ENCODE data around the gene ARPC4. TPM values are rescaled to one million over a fixed set of nuclear protein-coding genes. Genes with fewer than 3 reads are reported as not detected.
A peak's percentile ranks its signal among the peaks of the same experiment; 100 is the strongest.

Gene ARPC4
- total RNA-seq, 6 experiments from 2014 or later = 42.0 to 80.3 (median 57.3) TPM

DNA sequence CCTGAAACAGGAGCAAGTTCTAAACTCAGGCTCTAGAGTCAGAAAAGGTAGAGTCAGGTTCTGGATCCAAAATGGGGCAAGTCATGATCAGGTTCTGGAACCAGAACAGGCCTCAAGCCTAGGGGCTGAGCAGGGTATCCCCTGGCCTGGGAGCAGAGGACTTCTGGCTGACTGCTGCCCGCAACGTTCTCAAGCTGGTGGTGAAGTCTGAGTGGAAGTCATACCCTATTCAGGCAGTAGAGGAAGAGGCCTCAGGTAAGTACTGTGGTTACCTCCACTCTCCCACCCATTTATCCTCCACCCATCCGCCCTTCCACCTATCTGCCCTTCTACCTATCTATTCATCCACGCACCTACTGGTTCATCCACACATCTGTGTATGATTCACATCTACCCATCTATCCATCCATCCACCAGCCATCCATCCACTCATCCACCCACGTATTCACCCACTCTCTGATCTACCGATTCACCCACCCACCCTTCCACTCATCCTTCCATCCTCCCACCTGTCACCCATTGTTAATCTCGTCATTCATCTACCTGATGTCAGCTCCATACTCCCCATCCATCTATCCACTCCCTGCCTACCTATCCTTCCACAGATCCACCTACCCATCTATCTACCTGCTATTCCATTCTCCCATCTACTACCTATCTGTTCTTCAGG lies 25.9 kb downstream of the ARPC4 start:
- H3K4me1 ChIP-seq = no peaks in the 10 kb centered on the region
- ATAC-seq (no peak), DNase-seq (no peak)
- intact Hi-C loops (cut with DNase I) = no loop called here
- no peak overlapping the region for H3K27ac ChIP-seq
- H3K27me3 ChIP-seq = no peaks in the 10 kb centered on the region
- H3K36me3 ChIP-seq = no peaks in the 10 kb centered on the region
- H3K4me3 ChIP-seq = no peak overlapping the region
- WGBS (ENCODE audit: insufficient coverage, low coverage, low lambda C conversion rate, missing lambda C conversion rate) = 93% methylated on average over 4 of the region's 7 CpGs
- no peaks in the 10 kb centered on the region for H3K9me3 ChIP-seq
- TF ChIP-seq POLR2A (IDR thresholded peaks at IDR 0.05) = no peak
- TF ChIP-seq, protein P1, sequence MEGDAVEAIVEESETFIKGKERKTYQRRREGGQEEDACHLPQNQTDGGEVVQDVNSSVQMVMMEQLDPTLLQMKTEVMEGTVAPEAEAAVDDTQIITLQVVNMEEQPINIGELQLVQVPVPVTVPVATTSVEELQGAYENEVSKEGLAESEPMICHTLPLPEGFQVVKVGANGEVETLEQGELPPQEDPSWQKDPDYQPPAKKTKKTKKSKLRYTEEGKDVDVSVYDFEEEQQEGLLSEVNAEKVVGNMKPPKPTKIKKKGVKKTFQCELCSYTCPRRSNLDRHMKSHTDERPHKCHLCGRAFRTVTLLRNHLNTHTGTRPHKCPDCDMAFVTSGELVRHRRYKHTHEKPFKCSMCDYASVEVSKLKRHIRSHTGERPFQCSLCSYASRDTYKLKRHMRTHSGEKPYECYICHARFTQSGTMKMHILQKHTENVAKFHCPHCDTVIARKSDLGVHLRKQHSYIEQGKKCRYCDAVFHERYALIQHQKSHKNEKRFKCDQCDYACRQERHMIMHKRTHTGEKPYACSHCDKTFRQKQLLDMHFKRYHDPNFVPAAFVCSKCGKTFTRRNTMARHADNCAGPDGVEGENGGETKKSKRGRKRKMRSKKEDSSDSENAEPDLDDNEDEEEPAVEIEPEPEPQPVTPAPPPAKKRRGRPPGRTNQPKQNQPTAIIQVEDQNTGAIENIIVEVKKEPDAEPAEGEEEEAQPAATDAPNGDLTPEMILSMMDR (IDR thresholded peaks at IDR 0.05) = no peak

DNA sequence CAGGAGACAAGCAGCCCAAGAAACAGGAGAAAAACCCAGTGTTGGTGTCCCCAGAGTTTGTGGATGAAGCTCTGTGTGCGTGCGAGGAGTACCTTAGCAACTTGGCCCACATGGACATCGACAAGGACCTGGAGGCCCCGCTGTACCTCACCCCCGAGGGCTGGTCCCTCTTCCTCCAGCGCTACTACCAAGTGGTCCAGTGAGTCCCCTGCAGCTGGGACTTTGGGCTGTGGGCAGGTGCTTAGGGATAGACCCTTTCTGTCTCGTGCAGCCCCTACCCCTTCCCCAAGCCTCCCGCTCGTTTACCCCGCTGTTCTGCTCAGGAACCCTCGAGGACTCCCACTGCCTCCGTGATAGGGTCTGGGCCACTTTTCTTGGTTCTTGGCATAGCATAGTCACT lies 27.7 kb downstream of the ARPC4 start:
- Histone ChIP-seq H3K4me3 (no peak overlapping the region), H3K27me3 (no peaks in the 10 kb centered on the region), H3K4me1 (no peaks in the 10 kb centered on the region), H3K9me3 (no peaks in the 10 kb centered on the region), H3K36me3 (no peaks in the 10 kb centered on the region), H3K27ac (no peak overlapping the region)
- no peak for ATAC-seq
- no peak for DNase-seq
- intact Hi-C loops (cut with DNase I) = no loop called here
- WGBS (ENCODE audit: insufficient coverage, low coverage, low lambda C conversion rate, missing lambda C conversion rate) = 95% methylated on average over 5 of the region's 12 CpGs
- TF ChIP-seq, protein P1 (IDR thresholded peaks at IDR 0.05) = no peak
- TF ChIP-seq POLR2A (IDR thresholded peaks at IDR 0.05) = no peak

DNA sequence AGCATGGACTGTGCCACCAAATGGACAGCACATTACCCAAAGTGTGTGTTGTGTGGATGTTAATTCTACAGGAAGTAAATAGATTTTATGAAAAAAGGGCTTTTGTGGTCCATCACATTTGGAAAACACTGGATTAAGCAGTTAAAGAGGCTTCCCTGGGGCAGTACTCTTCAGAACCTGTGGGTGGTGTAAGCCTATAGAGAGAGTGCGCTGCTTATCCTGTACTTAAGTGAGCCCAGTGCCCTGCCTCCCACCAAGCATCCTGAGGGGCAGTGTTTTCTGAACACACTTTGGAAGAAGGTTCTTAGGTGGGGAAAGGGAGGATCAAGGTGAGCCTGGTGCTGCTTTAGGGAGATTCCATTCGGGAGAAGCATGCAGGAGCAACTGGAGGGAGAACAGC lies 28.1 kb downstream of the ARPC4 start:
- 75% methylated on average over 1 of the region's 2 CpGs for WGBS (ENCODE audit: insufficient coverage, low coverage, low lambda C conversion rate, missing lambda C conversion rate)
- H3K9me3 ChIP-seq = no peaks in the 10 kb centered on the region
- intact Hi-C loops (cut with DNase I) = no loop called here
- no peaks in the 10 kb centered on the region for H3K36me3 ChIP-seq
- no peak overlapping the region for H3K4me3 ChIP-seq
- DNase-seq (peak in 1 of 3 donors; percentile 5), ATAC-seq (peak; percentile 46 to 64 (median 54))
- H3K4me1 ChIP-seq = no peaks in the 10 kb centered on the region
- no peaks in the 10 kb centered on the region for H3K27me3 ChIP-seq
- TF ChIP-seq POLR2A (IDR thresholded peaks at IDR 0.05) = no peak
- TF ChIP-seq, protein P1 (IDR thresholded peaks at IDR 0.05) = peak; percentile 21 to 26 (median 24)
- H3K27ac ChIP-seq = no peak overlapping the region

- no peaks in the 10 kb centered on the region for H3K27me3 ChIP-seq
- H3K36me3 ChIP-seq = no peaks in the 10 kb centered on the region
- TF ChIP-seq, protein P1 (IDR thresholded peaks at IDR 0.05) = no peak
- TF ChIP-seq POLR2A (IDR thresholded peaks at IDR 0.05) = no peak
- intact Hi-C loops (cut with DNase I) = no loop called here
- DNase-seq (no peak), ATAC-seq (no peak)
- H3K9me3 ChIP-seq = no peaks in the 10 kb centered on the region
- WGBS (ENCODE audit: insufficient coverage, low coverage, low lambda C conversion rate, missing lambda C conversion rate) = 87% methylated on average over 3 of the region's 14 CpGs
- no peaks in the 10 kb centered on the region for H3K4me1 ChIP-seq
- H3K27ac ChIP-seq = no peak overlapping the region
- H3K4me3 ChIP-seq = no peak overlapping the region
These were observed 32.7 kb downstream of the ARPC4 start for GRCh38 chr3:9825451-9826040.
